ENCODE measurements around the gene SLC12A3. TPM values are rescaled to one million over a fixed set of nuclear protein-coding genes. Genes with fewer than 3 reads are reported as not detected.
"Not testable (repeated sequence)": the region's sequence is repeated elsewhere in the genome, so short reads cannot be mapped to it uniquely, and the experiment has no call there.

SLC12A3 gene
- total RNA-seq, 2 experiments from 2014 or later = not detected

DNA sequence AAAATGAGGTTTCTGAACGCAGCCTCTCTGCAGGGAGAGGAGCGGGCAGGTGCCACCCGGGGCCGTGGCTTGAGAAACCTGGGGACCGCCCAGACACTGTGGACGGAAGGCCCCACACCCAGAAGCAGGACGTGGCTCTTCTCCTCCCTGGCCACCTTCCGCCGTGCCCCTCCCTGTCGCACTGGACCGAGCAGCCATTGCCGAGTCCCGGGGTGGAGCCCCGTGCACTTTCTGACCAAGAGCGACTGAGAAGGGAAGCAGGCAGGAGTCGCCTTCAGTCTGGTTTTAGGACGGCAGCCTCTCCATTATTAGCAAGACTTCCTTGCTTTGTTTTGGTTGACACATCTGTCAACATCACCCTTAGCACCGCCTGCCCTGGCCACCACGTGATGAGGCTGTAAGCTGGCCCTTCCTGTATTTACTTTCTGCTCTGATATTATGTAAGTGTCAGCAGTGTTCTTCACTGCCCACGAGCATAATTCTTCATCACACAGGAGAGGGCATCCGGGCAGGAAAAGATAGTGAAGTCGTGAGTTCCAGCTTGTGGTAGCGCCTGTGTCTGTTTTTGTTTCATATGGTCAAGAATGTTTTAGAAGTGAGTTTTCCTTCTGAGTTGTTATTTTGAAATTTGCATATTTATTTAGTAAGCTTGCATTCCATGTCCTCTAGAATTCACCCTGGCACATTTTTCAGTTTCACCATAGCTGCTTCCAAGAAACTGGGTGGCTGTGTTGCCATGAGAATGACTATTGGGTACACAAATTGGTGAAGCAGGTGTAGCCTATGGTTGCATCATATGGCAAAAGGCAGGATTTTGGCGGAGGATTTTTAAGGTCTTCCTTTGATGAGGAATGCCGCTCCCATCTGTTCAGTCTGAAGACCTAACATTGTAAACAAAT, 68.0 kb downstream of the SLC12A3 start:
- H3K36me3 Mint-ChIP-seq (ENCODE audit: low read depth) = peaks cover 53% of the 10 kb centered on the region
- no peaks in the 10 kb centered on the region for H3K9me3 Mint-ChIP-seq
- peak overlapping the region; percentile 98 for H3K4me3 Mint-ChIP-seq
- CTCF ChIA-PET = no interaction called here
- no peaks in the 10 kb centered on the region for H3K27me3 Mint-ChIP-seq (ENCODE audit: low read depth)
- H3K4me1 Mint-ChIP-seq (ENCODE audit: low read depth) = peaks cover 48% of the 10 kb centered on the region
- peak overlapping the region; percentile 98 for H3K27ac Mint-ChIP-seq
- intact Hi-C loops (cut with micrococcal nuclease) = loop anchor here (1.0 to 10.0 kb wide), 10 partner anchors 12 to 602 kb away; partner anchors contain the start of genes CCDC102A, MT1X and NUP93
- peak; percentile 59 for DNase-seq

DNA sequence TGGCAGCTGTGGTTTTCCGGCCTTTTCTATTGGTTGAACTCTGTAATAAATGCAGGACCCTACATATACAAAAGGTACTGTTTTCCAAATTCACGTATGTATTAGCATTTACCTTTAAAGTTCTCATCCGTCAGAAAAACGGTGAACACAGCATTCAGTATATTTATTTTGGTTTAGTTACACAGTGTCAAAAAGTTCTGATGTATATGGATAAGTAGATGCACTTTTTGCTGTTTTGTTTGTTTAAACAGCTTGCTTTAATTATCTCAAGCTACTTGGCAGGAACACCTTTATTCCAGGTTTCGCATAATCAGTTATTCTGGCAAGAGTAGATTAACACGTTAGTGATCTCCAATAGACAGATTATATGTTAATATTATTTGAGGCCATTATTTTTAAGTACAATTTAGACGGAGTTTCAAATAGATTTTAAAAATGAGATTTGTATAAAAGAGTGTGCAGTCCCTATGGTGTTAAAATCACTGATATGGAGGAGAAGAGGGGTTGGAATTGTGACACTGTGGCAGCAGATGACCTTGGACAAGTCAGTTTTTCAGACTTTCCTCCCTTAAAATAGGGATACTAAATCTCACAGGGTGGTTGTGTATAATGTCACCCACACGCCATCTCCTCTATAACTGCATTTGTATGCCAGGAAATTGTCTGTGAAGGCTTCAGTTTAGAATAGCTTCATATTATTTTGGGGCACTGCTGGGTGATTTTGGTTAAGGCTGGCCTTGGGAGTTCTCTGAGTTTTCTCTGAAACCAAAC, 69.0 kb downstream of the SLC12A3 start:
- DNase-seq = no peak
- intact Hi-C loops (cut with micrococcal nuclease) = loop anchor here (1.0 to 10.0 kb wide), 7 partner anchors 11 to 601 kb away; partner anchors contain the start of genes CCDC102A, MT1X and NUP93

DNA sequence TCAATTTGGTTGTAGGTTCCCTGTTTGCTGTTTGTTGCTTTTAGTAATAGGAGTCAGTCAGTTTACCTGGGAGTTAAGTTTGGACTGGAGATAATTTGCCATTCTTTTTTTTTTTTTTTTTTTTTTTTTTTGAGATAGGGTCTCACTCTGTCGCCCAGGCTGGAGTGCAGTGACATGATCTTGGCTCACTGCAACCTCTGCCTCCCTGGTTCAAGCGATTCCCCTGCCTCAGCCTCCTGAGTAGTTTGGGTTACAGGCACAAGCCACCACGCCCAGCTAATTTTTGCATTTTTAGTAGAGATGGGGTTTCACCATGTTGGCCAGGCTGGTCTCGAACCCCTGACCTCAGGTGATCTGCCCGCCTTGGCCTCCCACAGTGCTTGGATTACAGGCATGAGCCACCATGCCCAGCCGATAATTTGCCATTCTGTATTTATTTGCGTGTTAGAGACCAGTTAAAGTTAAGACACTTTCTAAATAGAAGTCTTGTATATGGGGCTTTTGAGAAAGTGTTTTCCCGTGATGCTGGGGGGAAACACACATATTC, 69.7 kb downstream of the SLC12A3 start:
- Mint-ChIP-seq H3K4me1 (ENCODE audit: low read depth) (peaks cover 65% of the 10 kb centered on the region), H3K4me3 (peak overlapping the region; percentile 98), H3K27ac (peak overlapping the region; percentile 98), H3K36me3 (ENCODE audit: low read depth) (peaks cover 70% of the 10 kb centered on the region)
- H3K27me3 Mint-ChIP-seq (ENCODE audit: low read depth); CTCF ChIA-PET; DNase-seq; H3K9me3 Mint-ChIP-seq: not testable (repeated sequence)
- intact Hi-C loops (cut with micrococcal nuclease) = loop anchor here (5.0 to 10.0 kb wide), 4 partner anchors 202 to 600 kb away; partner anchors contain the start of genes CCDC102A, MT1X and NUP93

More for the DNA sequence above, 69.0 kb downstream of the SLC12A3 start:
- peak overlapping the region; percentile 98 for H3K27ac Mint-ChIP-seq
- H3K27me3 Mint-ChIP-seq (ENCODE audit: low read depth) = no peaks in the 10 kb centered on the region
- peaks cover 64% of the 10 kb centered on the region for H3K36me3 Mint-ChIP-seq (ENCODE audit: low read depth)
- CTCF ChIA-PET = no interaction called here
- H3K9me3 Mint-ChIP-seq = no peaks in the 10 kb centered on the region
- H3K4me1 Mint-ChIP-seq (ENCODE audit: low read depth) = peaks cover 58% of the 10 kb centered on the region
- H3K4me3 Mint-ChIP-seq = peak overlapping the region; percentile 98

DNA sequence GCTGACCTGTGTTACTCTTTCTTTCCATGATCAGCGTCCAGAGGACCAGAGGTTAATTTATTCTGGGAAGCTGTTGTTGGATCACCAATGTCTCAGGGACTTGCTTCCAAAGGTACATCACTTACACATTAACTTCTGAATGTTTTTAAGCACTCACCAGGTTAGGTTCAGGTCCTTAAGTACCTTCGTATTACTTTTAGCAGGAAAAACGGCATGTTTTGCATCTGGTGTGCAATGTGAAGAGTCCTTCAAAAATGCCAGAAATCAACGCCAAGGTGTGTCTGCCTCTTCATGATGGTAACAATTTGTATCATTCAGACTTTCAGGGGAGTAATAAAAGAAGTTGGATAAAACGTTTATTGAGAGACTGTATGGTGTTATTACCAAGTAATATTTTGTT, 70.2 kb downstream of the SLC12A3 start:
- H3K36me3 Mint-ChIP-seq (ENCODE audit: low read depth) = peaks cover 76% of the 10 kb centered on the region

DNA sequence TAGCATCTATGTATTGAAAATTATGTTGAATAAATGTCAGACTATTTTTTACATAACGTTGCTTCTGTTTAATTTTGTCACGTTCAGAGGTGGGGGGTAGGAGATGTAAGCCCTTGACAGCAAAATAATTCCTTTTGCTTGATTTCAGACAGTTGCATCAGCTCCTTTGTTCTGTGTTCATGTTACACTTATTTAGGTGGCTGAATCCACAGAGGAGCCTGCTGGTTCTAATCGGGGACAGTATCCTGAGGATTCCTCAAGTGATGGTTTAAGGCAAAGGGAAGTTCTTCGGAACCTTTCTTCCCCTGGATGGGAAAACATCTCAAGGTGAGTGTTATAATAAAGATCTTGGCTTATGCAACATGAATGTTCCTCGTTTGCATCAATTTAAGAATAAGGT, 71.5 kb downstream of the SLC12A3 start:
- intact Hi-C loops (cut with micrococcal nuclease) = loop anchor here (10.0 kb wide), 1 partner anchor 598 kb away; the partner anchor contains the start of gene CCDC102A
- Mint-ChIP-seq H3K9me3 (no peaks in the 10 kb centered on the region), H3K4me3 (peak overlapping the region; percentile 29), H3K27ac (peak overlapping the region; percentile 98), H3K36me3 (ENCODE audit: low read depth) (peaks cover 85% of the 10 kb centered on the region), H3K27me3 (ENCODE audit: low read depth) (no peaks in the 10 kb centered on the region), H3K4me1 (ENCODE audit: low read depth) (peaks cover 70% of the 10 kb centered on the region)
- no peak for DNase-seq
- CTCF ChIA-PET = interaction anchor here (0.9 kb wide), 1 partner anchor 69 kb away, joined by 5 read pairs; no protein-coding TSS in a partner anchor

More for the DNA sequence above, 70.2 kb downstream of the SLC12A3 start:
- no peaks in the 10 kb centered on the region for H3K27me3 Mint-ChIP-seq (ENCODE audit: low read depth)
- H3K4me3 Mint-ChIP-seq = peak overlapping the region; percentile 98
- CTCF ChIA-PET = no interaction called here
- H3K27ac Mint-ChIP-seq = peak overlapping the region; percentile 98
- H3K4me1 Mint-ChIP-seq (ENCODE audit: low read depth) = peaks cover 70% of the 10 kb centered on the region
- no peaks in the 10 kb centered on the region for H3K9me3 Mint-ChIP-seq
- intact Hi-C loops (cut with micrococcal nuclease) = loop anchor here (10.0 kb wide), 1 partner anchor 600 kb away; the partner anchor contains the start of gene CCDC102A
- no peak for DNase-seq

DNA sequence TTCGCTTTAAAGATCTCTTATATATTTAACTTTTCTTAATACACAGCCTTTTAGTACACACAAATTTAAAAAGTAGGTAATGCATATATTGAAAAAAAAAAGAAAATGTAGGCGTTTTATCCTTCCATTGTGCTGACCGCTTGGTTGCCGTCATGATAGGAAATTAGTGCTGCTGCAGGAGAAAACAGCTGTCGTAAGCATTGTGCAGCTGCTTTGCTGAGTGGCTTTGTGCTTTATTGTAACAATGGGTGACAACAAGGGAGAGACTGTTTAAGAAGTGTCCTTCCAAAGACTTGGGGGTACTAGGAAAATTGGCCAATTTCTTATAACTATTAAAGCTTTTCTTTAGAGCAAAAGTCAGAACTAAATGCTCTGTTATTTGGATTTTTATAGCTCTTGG, 71.9 kb downstream of the SLC12A3 start:
- Mint-ChIP-seq H3K36me3 (ENCODE audit: low read depth) (peaks cover 87% of the 10 kb centered on the region), H3K27me3 (ENCODE audit: low read depth) (no peaks in the 10 kb centered on the region), H3K4me3 (no peak overlapping the region), H3K9me3 (no peaks in the 10 kb centered on the region), H3K27ac (peak overlapping the region; percentile 98), H3K4me1 (ENCODE audit: low read depth) (peaks cover 73% of the 10 kb centered on the region)
- intact Hi-C loops (cut with micrococcal nuclease) = loop anchor here (10.0 kb wide), 1 partner anchor 598 kb away; the partner anchor contains the start of gene CCDC102A
- CTCF ChIA-PET = interaction anchor here (0.6 to 0.9 kb wide), 3 partner anchors 69 to 315 kb away, joined by 3 to 5 read pairs (median 3); no protein-coding TSS in a partner anchor
- DNase-seq = no peak

DNA sequence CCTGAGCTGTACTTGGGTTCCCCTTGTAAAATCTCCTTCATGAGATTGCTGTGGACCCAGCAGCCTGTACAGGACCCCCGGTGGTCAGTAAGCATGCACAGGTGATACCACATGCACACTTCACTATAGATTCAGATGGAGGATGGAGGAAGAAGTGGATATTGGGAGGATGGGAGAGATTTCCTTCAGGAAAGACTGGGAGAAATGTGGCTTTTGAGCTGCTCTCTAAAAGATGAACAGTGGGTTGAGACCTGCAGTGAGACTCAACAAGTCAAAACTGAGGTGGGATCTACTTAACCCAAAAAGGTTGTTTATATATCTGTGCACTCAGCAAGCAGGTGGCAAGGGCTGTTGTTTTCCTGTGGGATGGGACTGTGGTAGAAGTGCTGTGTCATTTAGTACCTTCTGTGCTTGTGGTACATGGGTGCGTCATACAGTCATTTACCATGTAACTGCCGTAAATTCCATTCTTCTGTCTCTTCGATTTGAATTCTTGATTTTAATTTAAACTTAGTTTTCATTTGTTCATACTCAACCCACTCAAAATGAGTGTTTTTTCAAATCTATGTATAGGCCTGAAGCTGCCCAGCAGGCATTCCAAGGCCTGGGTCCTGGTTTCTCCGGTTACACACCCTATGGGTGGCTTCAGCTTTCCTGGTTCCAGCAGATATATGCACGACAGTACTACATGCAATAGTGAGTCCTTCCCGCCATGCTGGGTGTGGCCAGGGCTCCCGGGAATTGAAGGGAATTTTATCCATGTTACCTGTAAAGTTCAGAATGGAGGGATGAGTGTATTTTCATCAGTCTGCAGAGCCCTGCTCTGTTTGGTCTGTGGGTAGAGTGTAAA, 73.9 kb downstream of the SLC12A3 start:
- Mint-ChIP-seq H3K27me3 (ENCODE audit: low read depth) (no peaks in the 10 kb centered on the region), H3K9me3 (no peaks in the 10 kb centered on the region), H3K4me1 (ENCODE audit: low read depth) (peaks cover 91% of the 10 kb centered on the region), H3K4me3 (peak overlapping the region; percentile 51), H3K27ac (peak overlapping the region; percentile 92), H3K36me3 (ENCODE audit: low read depth) (peaks cover 84% of the 10 kb centered on the region)
- DNase-seq = peak; percentile 78
- CTCF ChIA-PET = interaction anchor here (0.6 to 0.7 kb wide), 2 partner anchors 9 to 109 kb away, joined by 4 to 6 read pairs; no protein-coding TSS in a partner anchor
- intact Hi-C loops (cut with micrococcal nuclease) = loop anchor here (2.0 to 10.0 kb wide), 2 partner anchors 50 to 596 kb away; partner anchors contain the start of genes CCDC102A and NLRC5

DNA sequence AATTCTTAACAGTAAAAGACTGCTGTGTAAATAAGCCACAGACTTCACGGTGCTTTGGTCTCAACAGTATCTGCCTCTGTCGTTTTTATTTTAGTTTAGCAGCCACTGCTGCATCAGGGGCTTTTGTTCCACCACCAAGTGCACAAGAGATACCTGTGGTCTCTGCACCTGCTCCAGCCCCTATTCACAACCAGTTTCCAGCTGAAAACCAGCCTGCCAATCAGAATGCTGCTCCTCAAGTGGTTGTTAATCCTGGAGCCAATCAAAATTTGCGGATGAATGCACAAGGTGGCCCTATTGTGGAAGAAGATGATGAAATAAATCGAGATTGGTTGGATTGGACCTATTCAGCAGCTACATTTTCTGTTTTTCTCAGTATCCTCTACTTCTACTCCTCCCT, 74.8 kb downstream of the SLC12A3 start:
- Mint-ChIP-seq H3K4me1 (ENCODE audit: low read depth) (peaks cover 92% of the 10 kb centered on the region), H3K27ac (peak overlapping the region; percentile 92), H3K36me3 (ENCODE audit: low read depth) (peaks cover 83% of the 10 kb centered on the region), H3K27me3 (ENCODE audit: low read depth) (no peaks in the 10 kb centered on the region), H3K9me3 (no peaks in the 10 kb centered on the region), H3K4me3 (no peak overlapping the region)
- CTCF ChIA-PET = no interaction called here
- no peak for DNase-seq
- intact Hi-C loops (cut with micrococcal nuclease) = loop anchor here (2.0 to 10.0 kb wide), 2 partner anchors 49 to 595 kb away; partner anchors contain the start of genes CCDC102A and NLRC5

DNA sequence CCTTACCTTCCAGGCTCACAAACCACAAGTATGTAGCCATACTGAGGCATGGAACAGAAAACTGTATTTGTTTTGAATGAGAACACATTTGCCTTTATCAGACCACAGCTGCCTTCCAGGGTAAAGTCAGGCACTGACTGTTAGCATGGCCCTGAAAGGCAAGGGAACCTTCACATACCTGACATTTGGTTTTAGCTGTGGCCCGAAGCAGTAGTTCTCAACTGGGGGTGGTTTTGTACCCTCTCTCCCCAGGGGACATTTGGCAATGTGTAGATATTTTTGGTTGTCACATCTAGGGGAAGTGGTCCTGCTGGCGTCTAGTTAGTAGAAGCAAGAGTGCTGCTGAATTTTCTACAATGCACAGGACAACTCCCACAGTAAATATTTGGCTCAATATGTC, 76.1 kb downstream of the SLC12A3 start:
- intact Hi-C loops (cut with micrococcal nuclease) = no loop called here
- Mint-ChIP-seq H3K4me3 (no peak overlapping the region), H3K27ac (peak overlapping the region; percentile 92), H3K9me3 (no peaks in the 10 kb centered on the region), H3K4me1 (ENCODE audit: low read depth) (peaks cover 86% of the 10 kb centered on the region), H3K27me3 (ENCODE audit: low read depth) (no peaks in the 10 kb centered on the region), H3K36me3 (ENCODE audit: low read depth) (peaks cover 73% of the 10 kb centered on the region)
- DNase-seq = no peak
- CTCF ChIA-PET = interaction anchor here (0.9 to 1.3 kb wide), 4 partner anchors 10 to 359 kb away, joined by 3 to 6 read pairs (median 3); no protein-coding TSS in a partner anchor

DNA sequence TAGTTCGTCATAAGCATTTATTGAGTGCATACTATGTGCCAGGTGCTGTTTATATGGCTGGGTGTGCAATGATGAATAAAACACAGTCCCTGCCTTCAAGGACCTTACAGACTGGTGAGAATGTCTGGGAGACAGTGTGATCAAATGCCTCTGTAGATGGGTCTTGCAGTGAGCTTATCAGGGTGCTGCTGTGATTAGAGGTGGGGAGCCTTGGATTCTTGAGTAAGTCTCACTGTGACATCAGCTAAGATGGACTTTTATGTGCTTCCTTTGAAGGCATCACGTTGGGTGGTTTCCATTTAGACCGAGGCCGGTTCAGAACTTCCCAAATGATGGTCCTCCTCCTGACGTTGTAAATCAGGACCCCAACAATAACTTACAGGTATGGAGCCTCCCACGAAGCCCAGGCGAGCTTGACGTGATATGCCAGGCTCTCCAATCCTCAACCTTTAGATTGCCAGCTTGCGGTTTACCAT, 76.9 kb downstream of the SLC12A3 start:
- peak overlapping the region; percentile 96 for H3K27ac Mint-ChIP-seq
- peaks cover 72% of the 10 kb centered on the region for H3K36me3 Mint-ChIP-seq (ENCODE audit: low read depth)
- H3K27me3 Mint-ChIP-seq (ENCODE audit: low read depth) = no peaks in the 10 kb centered on the region
- no peak for DNase-seq
- no peaks in the 10 kb centered on the region for H3K9me3 Mint-ChIP-seq
- peaks cover 83% of the 10 kb centered on the region for H3K4me1 Mint-ChIP-seq (ENCODE audit: low read depth)
- CTCF ChIA-PET = interaction anchor here (0.9 to 1.3 kb wide), 6 partner anchors 9 to 359 kb away, joined by 3 to 6 read pairs (median 3); no protein-coding TSS in a partner anchor
- no peak overlapping the region for H3K4me3 Mint-ChIP-seq
- intact Hi-C loops (cut with micrococcal nuclease) = no loop called here

All from activated naive CD4-positive, alpha-beta T cell treated with anti-CD3 and anti-CD28 coated beads for 36 hours (primary cell).